Body of pancreas (tissue), 4 donors: Measurements from ENCODE around the gene GAL.

ENCODE experiments used
- CTCF ChIP-seq, 7 experiments: fragments of 450-650 bp in 4 of 7; fragments of 200-600 bp in 3 of 7; sonication (generic) in 3 of 7; IDR thresholded peaks; one replicate each; pipeline ENCODE4 v1.5.1; 2016 to 2019; ENCODE audit warnings: antibody characterized with exemption in 7 of 7
- POLR2A ChIP-seq, 3 donors: fragments of 450-650 bp; IDR thresholded peaks; one replicate each; pipeline ENCODE4 v1.6.1; 2016; ENCODE audit warnings: antibody characterized with exemption in 3 of 3, mild to moderate bottlenecking in 2 of 3

DNA sequence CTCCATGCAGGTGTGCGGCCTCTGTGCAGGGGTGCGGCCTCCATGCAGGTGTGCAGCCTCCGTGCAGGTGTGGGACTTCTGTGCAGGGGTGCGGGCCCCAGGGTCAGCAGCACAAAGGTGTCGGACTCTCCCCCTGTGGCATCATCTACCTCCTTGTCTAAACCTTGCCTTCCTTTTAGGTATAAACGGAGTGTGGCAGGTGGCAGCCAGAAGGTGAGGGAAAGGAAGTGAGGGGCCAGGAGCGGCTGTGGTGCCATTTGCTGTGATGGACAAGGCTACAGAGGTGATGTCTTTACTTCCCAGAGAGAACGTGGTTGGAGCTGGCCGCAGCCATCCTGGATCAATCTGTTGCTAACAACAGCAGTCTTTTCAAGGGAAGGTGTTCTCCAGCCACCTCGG, 9.1 kb downstream of the GAL start:
- TF ChIP-seq POLR2A (IDR thresholded peaks at IDR 0.05) (no peak), CTCF (IDR thresholded peaks at IDR 0.05) (no peak)
